ENCODE results near the gene UGT2B10.
"Not testable (repeated sequence)": the region's sequence is repeated elsewhere in the genome, so short reads cannot be mapped to it uniquely, and the experiment has no call there.

Gene UGT2B10

GRCh38 chr4:68808060-68808459, 7.7 kb upstream of the UGT2B10 start:
- no peak overlapping the region for H3K27ac ChIP-seq (ENCODE audit: insufficient read depth in 1 of 2, low read depth in 1 of 2, low read length in 2 of 2, poor library complexity in 1 of 2, severe bottlenecking in 2 of 2)
- POLR2A ChIA-PET: no interaction called here
- CTCF ChIA-PET: no interaction called here

GRCh38 chr4:68810919-68811318, 4.9 kb upstream of the UGT2B10 start:
- no peak for DNase-seq
- Histone ChIP-seq H3K27ac (ENCODE audit: insufficient read depth in 1 of 2, low read depth in 1 of 2, low read length in 2 of 2, poor library complexity in 1 of 2, severe bottlenecking in 2 of 2) (no peak overlapping the region), H3K27me3 (replicated peaks in 2 of 5; ENCODE audit: control insufficient read depth in 4 of 5, insufficient read depth in 5 of 5, low read length in 4 of 5) (no peaks in the 10 kb centered on the region), H3K36me3 (ENCODE audit: control insufficient read depth in 4 of 4, insufficient read depth in 4 of 4, low read length in 3 of 4) (no peaks in the 10 kb centered on the region), H3K4me1 (ENCODE audit: control extremely low read depth in 1 of 4, control insufficient read depth in 4 of 4, insufficient read depth in 4 of 4, low read length in 3 of 4) (no peaks in the 10 kb centered on the region), H3K4me3 (ENCODE audit: control insufficient read depth in 1 of 7, extremely low read depth in 1 of 7, insufficient read depth in 4 of 7, low read depth in 2 of 7, low read length in 6 of 7) (no peak overlapping the region), H3K9me3 (ENCODE audit: control extremely low read depth in 1 of 5, control insufficient read depth in 4 of 5, insufficient read depth in 2 of 5, low read depth in 1 of 5, low read length in 4 of 5) (peaks cover 0 to 3% (median 0%) of the 10 kb centered on the region in 5 experiments)
- ChIA-PET POLR2A (no interaction called here), CTCF (no interaction called here)
- WGBS (ENCODE audit: insufficient coverage): 100% methylated on average over 1 of the region's 2 CpGs

More at GRCh38 chr4:68808060-68808459, 7.7 kb upstream of the UGT2B10 start:
- H3K9me3 ChIP-seq (ENCODE audit: control extremely low read depth in 1 of 5, control insufficient read depth in 4 of 5, insufficient read depth in 2 of 5, low read depth in 1 of 5, low read length in 4 of 5): peaks cover 0 to 3% (median 0%) of the 10 kb centered on the region in 5 experiments
- 50% methylated on average over 2 of the region's 2 CpGs for WGBS (ENCODE audit: insufficient coverage)
- H3K36me3 ChIP-seq (ENCODE audit: control insufficient read depth in 4 of 4, insufficient read depth in 4 of 4, low read length in 3 of 4): no peaks in the 10 kb centered on the region
- H3K4me3 ChIP-seq (ENCODE audit: control insufficient read depth in 1 of 7, extremely low read depth in 1 of 7, insufficient read depth in 4 of 7, low read depth in 2 of 7, low read length in 6 of 7): no peak overlapping the region
- no peaks in the 10 kb centered on the region for H3K4me1 ChIP-seq (ENCODE audit: control extremely low read depth in 1 of 4, control insufficient read depth in 4 of 4, insufficient read depth in 4 of 4, low read length in 3 of 4)
- no peak for DNase-seq
- H3K27me3 ChIP-seq (replicated peaks in 2 of 5; ENCODE audit: control insufficient read depth in 4 of 5, insufficient read depth in 5 of 5, low read length in 4 of 5): no peaks in the 10 kb centered on the region

- POLR2A ChIA-PET; H3K9me3 ChIP-seq (ENCODE audit: control extremely low read depth in 1 of 5, control insufficient read depth in 4 of 5, insufficient read depth in 2 of 5, low read depth in 1 of 5, low read length in 4 of 5); CTCF ChIA-PET; DNase-seq; H3K4me3 ChIP-seq (ENCODE audit: control insufficient read depth in 1 of 7, extremely low read depth in 1 of 7, insufficient read depth in 4 of 7, low read depth in 2 of 7, low read length in 6 of 7); H3K27me3 ChIP-seq (replicated peaks in 2 of 5; ENCODE audit: control insufficient read depth in 4 of 5, insufficient read depth in 5 of 5, low read length in 4 of 5); H3K27ac ChIP-seq (ENCODE audit: insufficient read depth in 1 of 2, low read depth in 1 of 2, low read length in 2 of 2, poor library complexity in 1 of 2, severe bottlenecking in 2 of 2); H3K4me1 ChIP-seq (ENCODE audit: control extremely low read depth in 1 of 4, control insufficient read depth in 4 of 4, insufficient read depth in 4 of 4, low read length in 3 of 4); H3K36me3 ChIP-seq (ENCODE audit: control insufficient read depth in 4 of 4, insufficient read depth in 4 of 4, low read length in 3 of 4): not testable (repeated sequence)
- 17% methylated on average over 1 of the region's 5 CpGs for WGBS (ENCODE audit: insufficient coverage)
Observed at GRCh38 chr4:68816410-68817265, 844 bp downstream of the UGT2B10 start.

GRCh38 chr4:68817386-68817785, 1.6 kb downstream of the UGT2B10 start:
- Histone ChIP-seq H3K27me3 (replicated peaks in 2 of 5; ENCODE audit: control insufficient read depth in 4 of 5, insufficient read depth in 5 of 5, low read length in 4 of 5) (no peaks in the 10 kb centered on the region), H3K4me3 (ENCODE audit: control insufficient read depth in 1 of 7, extremely low read depth in 1 of 7, insufficient read depth in 4 of 7, low read depth in 2 of 7, low read length in 6 of 7) (no peak overlapping the region), H3K36me3 (ENCODE audit: control insufficient read depth in 4 of 4, insufficient read depth in 4 of 4, low read length in 3 of 4) (no peaks in the 10 kb centered on the region), H3K4me1 (ENCODE audit: control extremely low read depth in 1 of 4, control insufficient read depth in 4 of 4, insufficient read depth in 4 of 4, low read length in 3 of 4) (no peaks in the 10 kb centered on the region), H3K9me3 (ENCODE audit: control extremely low read depth in 1 of 5, control insufficient read depth in 4 of 5, insufficient read depth in 2 of 5, low read depth in 1 of 5, low read length in 4 of 5) (no peaks in the 10 kb centered on the region), H3K27ac (ENCODE audit: insufficient read depth in 1 of 2, low read depth in 1 of 2, low read length in 2 of 2, poor library complexity in 1 of 2, severe bottlenecking in 2 of 2) (no peak overlapping the region)
- no CpG with 5 or more reads among the region's 2 CpGs for WGBS (ENCODE audit: insufficient coverage)
- POLR2A ChIA-PET: no interaction called here
- no peak for DNase-seq
- CTCF ChIA-PET: no interaction called here

- H3K36me3 ChIP-seq (ENCODE audit: control insufficient read depth in 4 of 4, insufficient read depth in 4 of 4, low read length in 3 of 4); H3K27ac ChIP-seq (ENCODE audit: insufficient read depth in 1 of 2, low read depth in 1 of 2, low read length in 2 of 2, poor library complexity in 1 of 2, severe bottlenecking in 2 of 2); POLR2A ChIA-PET; H3K27me3 ChIP-seq (replicated peaks in 2 of 5; ENCODE audit: control insufficient read depth in 4 of 5, insufficient read depth in 5 of 5, low read length in 4 of 5); CTCF ChIA-PET; H3K4me3 ChIP-seq (ENCODE audit: control insufficient read depth in 1 of 7, extremely low read depth in 1 of 7, insufficient read depth in 4 of 7, low read depth in 2 of 7, low read length in 6 of 7); H3K9me3 ChIP-seq (ENCODE audit: control extremely low read depth in 1 of 5, control insufficient read depth in 4 of 5, insufficient read depth in 2 of 5, low read depth in 1 of 5, low read length in 4 of 5); H3K4me1 ChIP-seq (ENCODE audit: control extremely low read depth in 1 of 4, control insufficient read depth in 4 of 4, insufficient read depth in 4 of 4, low read length in 3 of 4); DNase-seq: not testable (repeated sequence)
- WGBS (ENCODE audit: insufficient coverage): no CpG with 5 or more reads among the region's 3 CpGs
Observed at GRCh38 chr4:68818030-68818462, 2.3 kb downstream of the UGT2B10 start.

GRCh38 chr4:68831642-68832041, 15.8 kb downstream of the UGT2B10 start:
- Histone ChIP-seq H3K9me3 (ENCODE audit: control extremely low read depth in 1 of 5, control insufficient read depth in 4 of 5, insufficient read depth in 2 of 5, low read depth in 1 of 5, low read length in 4 of 5) (no peaks in the 10 kb centered on the region), H3K27me3 (replicated peaks in 2 of 5; ENCODE audit: control insufficient read depth in 4 of 5, insufficient read depth in 5 of 5, low read length in 4 of 5) (no peaks in the 10 kb centered on the region), H3K4me1 (ENCODE audit: control extremely low read depth in 1 of 4, control insufficient read depth in 4 of 4, insufficient read depth in 4 of 4, low read length in 3 of 4) (no peaks in the 10 kb centered on the region), H3K4me3 (ENCODE audit: control insufficient read depth in 1 of 7, extremely low read depth in 1 of 7, insufficient read depth in 4 of 7, low read depth in 2 of 7, low read length in 6 of 7) (no peak overlapping the region), H3K27ac (ENCODE audit: insufficient read depth in 1 of 2, low read depth in 1 of 2, low read length in 2 of 2, poor library complexity in 1 of 2, severe bottlenecking in 2 of 2) (no peak overlapping the region), H3K36me3 (ENCODE audit: control insufficient read depth in 4 of 4, insufficient read depth in 4 of 4, low read length in 3 of 4) (no peaks in the 10 kb centered on the region)
- POLR2A ChIA-PET: no interaction called here
- CTCF ChIA-PET: no interaction called here
- DNase-seq: no peak

- no peaks in the 10 kb centered on the region for H3K27me3 ChIP-seq (replicated peaks in 2 of 5; ENCODE audit: control insufficient read depth in 4 of 5, insufficient read depth in 5 of 5, low read length in 4 of 5)
- no CpG with 5 or more reads among the region's 3 CpGs for WGBS (ENCODE audit: insufficient coverage)
- no peak for DNase-seq
- H3K27ac ChIP-seq (ENCODE audit: insufficient read depth in 1 of 2, low read depth in 1 of 2, low read length in 2 of 2, poor library complexity in 1 of 2, severe bottlenecking in 2 of 2): no peak overlapping the region
- no peak overlapping the region for H3K4me3 ChIP-seq (ENCODE audit: control insufficient read depth in 1 of 7, extremely low read depth in 1 of 7, insufficient read depth in 4 of 7, low read depth in 2 of 7, low read length in 6 of 7)
- CTCF ChIA-PET: no interaction called here
- H3K36me3 ChIP-seq (ENCODE audit: control insufficient read depth in 4 of 4, insufficient read depth in 4 of 4, low read length in 3 of 4): no peaks in the 10 kb centered on the region
- POLR2A ChIA-PET: no interaction called here
- no peaks in the 10 kb centered on the region for H3K4me1 ChIP-seq (ENCODE audit: control extremely low read depth in 1 of 4, control insufficient read depth in 4 of 4, insufficient read depth in 4 of 4, low read length in 3 of 4)
- no peaks in the 10 kb centered on the region for H3K9me3 ChIP-seq (ENCODE audit: control extremely low read depth in 1 of 5, control insufficient read depth in 4 of 5, insufficient read depth in 2 of 5, low read depth in 1 of 5, low read length in 4 of 5)
Observed at GRCh38 chr4:68850293-68850692, 34.5 kb downstream of the UGT2B10 start.
